Hepatic stellate cell (primary cell): Measurements from ENCODE around the gene PTPRQ.

Experiments
- DNase-seq: peaks from one replicate; pipeline ENCODE4 v3.0.0; 2011; ENCODE audit warnings: low spot score

Gene PTPRQ

DNA sequence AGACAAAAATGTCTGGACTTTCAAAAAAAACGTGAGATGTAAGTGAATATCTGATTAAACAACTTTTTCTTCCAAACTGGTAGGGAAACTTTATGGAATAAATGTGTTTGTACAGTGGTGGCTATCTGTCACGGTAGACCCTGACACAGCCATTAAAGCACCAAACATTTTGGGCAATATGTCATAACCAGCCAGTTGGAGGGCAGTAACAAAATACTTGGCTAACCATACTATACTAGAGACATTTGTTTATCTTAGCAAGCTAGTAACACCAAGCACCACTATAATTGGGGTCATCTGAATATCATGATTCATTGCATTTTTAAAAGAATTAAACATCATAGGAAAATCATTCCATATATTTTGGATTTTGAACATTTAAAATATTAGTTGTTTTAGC lies 257.4 kb downstream of the PTPRQ start:
- DNase-seq = no peak

GRCh38 chr12:80702889-80703805 lies 259.1 kb downstream of the PTPRQ start:
- DNase-seq = peak; percentile 16

- no peak for DNase-seq
Observed at GRCh38 chr12:80704420-80704819, 260.4 kb downstream of the PTPRQ start.

DNA sequence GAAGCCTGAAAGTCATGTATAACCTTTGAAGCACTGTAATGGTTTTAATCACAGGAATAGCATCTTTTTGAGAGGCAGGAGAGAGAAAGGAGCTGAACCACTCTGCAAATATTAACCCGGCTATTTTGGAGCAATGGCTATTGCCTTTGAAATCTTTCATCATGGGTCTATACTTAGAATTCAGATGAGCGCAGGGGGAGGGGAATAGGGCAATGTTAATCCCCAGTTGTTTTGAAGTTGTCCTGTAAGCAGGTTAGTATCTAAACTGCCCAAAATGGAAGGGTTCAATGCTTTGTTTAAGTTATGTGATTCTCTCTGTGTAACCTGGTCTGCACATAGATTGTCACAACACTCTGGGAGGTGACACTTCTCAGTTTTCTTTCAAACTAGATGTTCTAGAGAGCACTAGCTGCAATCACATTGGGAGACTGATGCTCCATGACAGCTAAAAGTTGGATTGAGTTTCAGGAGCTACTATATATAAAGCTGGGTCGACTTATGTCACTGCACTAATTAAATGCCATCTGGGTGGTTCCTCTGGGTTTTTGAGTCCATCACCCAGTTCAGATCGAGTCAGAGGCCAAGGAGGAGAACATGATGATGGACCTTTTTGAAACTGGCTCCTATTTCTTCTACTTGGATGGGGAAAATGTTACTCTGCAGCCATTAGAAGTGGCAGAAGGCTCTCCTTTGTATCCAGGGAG lies 263.2 kb downstream of the PTPRQ start, which contains the start of gene MYF6:
Gene MYF6, plus strand, starts transcription at position 509 of the 704 bp plus-strand sequence. Its CDS starts 86 bp downstream, at position 595.
- no peak for DNase-seq

DNA sequence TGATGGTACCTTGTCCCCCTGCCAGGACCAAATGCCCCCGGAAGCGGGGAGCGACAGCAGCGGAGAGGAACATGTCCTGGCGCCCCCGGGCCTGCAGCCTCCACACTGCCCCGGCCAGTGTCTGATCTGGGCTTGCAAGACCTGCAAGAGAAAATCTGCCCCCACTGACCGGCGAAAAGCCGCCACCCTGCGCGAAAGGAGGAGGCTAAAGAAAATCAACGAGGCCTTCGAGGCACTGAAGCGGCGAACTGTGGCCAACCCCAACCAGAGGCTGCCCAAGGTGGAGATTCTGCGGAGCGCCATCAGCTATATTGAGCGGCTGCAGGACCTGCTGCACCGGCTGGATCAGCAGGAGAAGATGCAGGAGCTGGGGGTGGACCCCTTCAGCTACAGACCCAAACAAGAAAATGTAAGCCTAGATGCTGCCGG lies 263.8 kb downstream of the PTPRQ start:
- no peak for DNase-seq

DNA sequence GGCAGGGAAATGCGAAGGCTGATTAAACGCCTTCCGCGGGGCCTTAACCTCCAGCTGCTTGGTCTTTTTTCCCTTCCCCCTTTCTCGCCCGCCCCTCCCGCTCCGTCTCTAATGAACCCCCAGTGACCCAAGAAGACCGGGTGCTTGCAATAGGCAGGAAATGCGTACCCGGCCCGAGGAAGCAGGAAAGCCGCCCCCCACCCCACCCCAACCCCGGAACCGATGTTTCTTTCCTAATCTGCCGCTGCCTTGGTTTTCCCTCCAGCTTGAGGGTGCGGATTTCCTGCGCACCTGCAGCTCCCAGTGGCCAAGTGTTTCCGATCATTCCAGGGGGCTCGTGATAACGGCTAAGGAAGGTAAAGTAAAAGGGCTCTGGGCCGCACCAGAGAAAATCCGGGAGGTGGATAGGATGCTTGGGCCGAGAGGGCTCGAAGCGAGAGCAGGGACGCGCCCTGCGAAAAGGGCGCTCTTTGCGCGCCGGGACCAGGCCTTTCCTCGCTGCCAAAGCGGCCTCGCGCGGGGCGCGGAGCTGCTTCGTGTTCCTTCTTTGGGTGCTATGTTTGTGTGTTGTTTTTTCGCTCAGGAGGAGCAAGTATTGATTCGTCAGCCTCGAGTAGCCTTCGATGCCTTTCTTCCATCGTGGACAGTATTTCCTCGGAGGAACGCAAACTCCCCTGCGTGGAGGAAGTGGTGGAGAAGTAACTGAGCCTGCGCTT lies 264.4 kb downstream of the PTPRQ start:
- DNase-seq = no peak

DNA sequence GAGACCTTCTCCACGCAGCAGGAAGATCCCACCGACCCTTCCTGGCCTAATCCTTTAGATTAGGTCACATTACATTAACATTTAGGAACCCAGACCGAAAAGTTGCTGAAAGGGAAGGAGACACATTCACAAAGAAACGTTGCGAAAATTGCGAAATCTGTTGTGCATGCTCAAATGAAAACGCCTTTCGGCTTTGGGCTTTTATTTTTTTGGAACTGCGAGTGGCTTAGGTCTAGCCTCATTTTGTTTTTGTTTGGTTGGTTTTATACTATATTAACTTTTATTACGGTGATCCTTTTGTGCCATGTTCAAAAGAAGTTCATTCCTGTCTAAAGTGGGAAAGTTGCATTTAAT lies 264.9 kb downstream of the PTPRQ start:
- no peak for DNase-seq

- DNase-seq = no peak
Observed at GRCh38 chr12:80709811-80710726, 266.0 kb downstream of the PTPRQ start.

DNA sequence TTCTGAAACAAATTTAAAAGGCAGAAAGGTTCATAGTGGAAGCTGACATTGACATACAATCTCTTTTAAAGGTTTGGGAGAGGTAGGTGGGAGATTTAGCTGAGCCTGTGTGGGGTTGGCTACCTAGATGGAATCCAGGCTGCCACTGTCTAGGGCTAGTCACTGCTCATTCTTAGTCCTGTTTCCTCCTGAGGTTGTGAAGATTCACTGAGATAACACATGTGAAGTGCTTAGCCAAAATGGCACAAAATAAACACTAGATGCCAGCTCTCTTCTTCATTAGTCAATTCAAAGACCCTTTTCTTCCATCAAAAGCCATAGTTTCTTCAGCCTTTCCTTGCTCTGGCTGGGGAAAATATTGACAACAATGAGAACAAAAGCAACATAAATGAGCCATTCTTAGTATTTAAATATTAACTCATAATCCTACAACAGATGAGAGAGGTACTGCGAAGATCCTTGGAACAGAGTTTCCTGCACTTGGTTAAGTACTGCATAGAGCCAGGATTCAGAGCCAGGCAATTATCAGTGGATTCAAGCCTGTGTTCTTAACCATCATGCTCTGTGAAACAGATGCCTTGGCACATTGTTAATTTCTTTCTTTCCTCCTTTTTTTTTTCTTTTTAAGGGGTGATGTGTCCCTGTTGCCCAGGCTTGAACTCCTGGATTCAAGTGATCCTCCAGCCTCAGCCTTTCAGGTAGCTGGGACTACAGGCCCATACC lies 266.9 kb downstream of the PTPRQ start:
- no peak for DNase-seq

GRCh38 chr12:80711866-80712265 lies 267.8 kb downstream of the PTPRQ start:
- DNase-seq = no peak

- DNase-seq = no peak
Observed at GRCh38 chr12:80712866-80713265, 268.8 kb downstream of the PTPRQ start.

DNA sequence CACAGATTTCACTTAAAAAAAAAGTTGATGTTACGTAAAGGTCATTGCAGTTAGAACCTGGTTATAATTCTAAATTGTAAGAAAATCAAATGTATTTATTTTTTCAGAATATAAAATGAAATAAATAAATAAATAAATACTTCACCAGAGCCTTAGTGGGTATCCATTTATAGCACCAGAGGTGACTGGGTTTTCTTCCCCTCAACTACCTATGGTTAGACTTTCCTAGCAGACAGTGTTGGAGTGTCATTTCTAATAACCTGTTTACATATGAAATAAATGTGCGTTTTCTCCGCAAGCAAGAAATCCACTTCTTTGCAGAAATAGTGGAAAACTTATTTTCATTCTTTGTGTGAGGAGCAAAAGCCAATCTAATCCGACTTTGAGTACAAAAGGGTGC lies 269.4 kb downstream of the PTPRQ start:
- DNase-seq = no peak

DNA sequence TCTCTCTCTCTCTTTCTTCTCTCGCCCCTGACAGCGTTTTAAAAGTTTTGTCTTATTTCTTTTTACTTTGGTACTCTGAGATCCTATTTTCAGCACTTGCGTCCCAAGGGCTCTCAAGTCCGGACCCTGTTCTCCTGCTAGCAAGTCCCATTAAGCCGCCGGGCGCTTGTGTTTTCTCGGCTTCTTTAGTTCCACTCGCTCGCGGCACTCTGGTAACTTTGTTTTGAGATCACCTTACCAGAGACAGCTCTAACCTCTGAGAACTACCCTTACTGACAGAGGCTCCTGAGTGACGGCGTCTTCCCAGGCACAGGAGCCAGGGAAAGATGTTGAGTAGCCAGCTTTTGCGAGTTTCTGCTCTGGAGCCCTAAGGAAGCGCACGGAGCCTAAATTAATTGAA lies 270.0 kb downstream of the PTPRQ start:
- peak; percentile 20 for DNase-seq

DNA sequence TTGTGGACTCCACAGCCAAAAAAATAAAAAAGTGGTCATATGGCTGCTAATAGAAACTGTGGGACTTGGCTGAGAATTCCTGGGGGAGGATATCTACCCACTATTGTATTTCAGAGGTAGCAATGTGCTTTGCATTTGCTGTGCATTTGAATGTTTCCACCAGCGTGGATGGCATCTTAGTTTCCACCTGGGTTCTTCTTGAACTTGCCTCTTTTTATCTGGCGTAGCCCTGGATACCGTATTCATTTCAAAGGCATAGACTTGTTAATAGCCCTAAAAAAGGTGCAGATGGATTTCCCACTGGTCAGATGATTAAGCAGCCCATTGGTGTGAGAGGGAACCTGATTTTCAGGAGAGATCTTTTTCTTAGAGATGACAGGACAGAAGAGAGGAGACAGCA lies 270.8 kb downstream of the PTPRQ start:
- no peak for DNase-seq

DNA sequence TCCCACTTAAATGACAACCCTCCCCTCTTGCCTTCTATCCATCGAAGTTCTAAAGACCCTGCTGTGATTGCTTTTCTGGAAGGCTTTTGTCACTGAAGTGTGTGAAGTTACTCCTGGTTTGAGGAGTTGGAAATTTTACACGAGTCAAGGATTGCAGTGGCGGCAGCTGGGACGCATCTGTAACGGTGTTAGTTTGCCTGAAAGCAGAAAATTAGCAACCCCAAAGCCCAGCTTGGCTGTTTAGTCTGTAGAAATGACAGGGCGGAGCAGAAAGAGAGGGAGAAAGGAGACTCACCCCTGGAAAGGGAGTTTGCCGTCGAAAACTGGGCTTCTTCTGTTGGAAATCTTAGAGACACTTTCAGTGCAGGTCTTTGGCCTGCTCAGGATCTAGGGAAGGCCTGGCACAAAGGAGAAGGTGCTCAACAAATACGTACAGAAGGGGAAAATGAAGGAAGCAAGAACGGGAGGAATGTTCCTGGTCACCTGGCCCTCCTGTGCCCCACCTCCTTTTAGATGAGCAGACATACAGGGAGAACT lies 271.7 kb downstream of the PTPRQ start:
- DNase-seq = no peak

GRCh38 chr12:80716696-80717469 lies 272.8 kb downstream of the PTPRQ start, which contains the start of gene MYF5:
MYF5 (plus strand) TSS chr12:80716912; CDS start chr12:80717064, 152 bp downstream.
- no peak for DNase-seq

GRCh38 chr12:80717856-80718255 lies 273.8 kb downstream of the PTPRQ start:
- no peak for DNase-seq

DNA sequence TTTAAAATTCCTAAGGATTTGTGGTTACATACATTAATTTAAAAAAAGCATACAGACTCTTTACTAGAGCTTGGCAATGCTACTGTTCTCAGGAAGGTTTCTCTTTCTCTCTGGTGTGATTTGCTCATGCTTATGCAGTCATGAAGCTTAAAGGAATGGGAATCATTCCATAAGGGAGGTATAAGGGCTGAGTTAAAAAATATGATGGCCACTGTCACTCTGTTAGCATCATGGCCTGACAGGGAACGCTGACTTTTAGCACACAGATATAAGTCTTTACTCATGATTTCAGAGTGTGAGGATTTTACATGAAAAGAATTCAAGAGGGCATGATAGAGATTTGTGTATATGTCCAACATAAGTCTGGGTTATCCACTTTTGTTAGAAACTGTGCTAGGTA lies 276.5 kb downstream of the PTPRQ start:
- no peak for DNase-seq

GRCh38 chr12:80721326-80721725 lies 277.3 kb downstream of the PTPRQ start:
- DNase-seq = no peak
